Keratinocyte (primary cell): Measurements from ENCODE around the gene ABHD6.

ENCODE experiments used
- EZH2 ChIP-seq: IDR thresholded peaks from one replicate; pipeline ENCODE4 v1.6.1; 2012; ENCODE audit warnings: inconsistent platforms, mild to moderate bottlenecking, low read length, moderate library complexity
- TF ChIP-seq, protein P1 (sequence below), 3 experiments: IDR thresholded peaks in 1 of 3; conservative IDR thresholded peaks in 1 of 3; optimal IDR thresholded peaks in 1 of 3; 2 replicates in 2 of 3; 3 replicates in 1 of 3; pipeline versions ENCODE3 to v1.5.1; 2011; ENCODE audit warnings: low read length in 3 of 3, mild to moderate bottlenecking in 3 of 3, moderate library complexity in 2 of 3, control low read depth in 1 of 3, inconsistent platforms in 1 of 3; ENCODE audit not compliant: insufficient read depth in 2 of 3; ENCODE audit errors: extremely low read depth in 1 of 3

DNA sequence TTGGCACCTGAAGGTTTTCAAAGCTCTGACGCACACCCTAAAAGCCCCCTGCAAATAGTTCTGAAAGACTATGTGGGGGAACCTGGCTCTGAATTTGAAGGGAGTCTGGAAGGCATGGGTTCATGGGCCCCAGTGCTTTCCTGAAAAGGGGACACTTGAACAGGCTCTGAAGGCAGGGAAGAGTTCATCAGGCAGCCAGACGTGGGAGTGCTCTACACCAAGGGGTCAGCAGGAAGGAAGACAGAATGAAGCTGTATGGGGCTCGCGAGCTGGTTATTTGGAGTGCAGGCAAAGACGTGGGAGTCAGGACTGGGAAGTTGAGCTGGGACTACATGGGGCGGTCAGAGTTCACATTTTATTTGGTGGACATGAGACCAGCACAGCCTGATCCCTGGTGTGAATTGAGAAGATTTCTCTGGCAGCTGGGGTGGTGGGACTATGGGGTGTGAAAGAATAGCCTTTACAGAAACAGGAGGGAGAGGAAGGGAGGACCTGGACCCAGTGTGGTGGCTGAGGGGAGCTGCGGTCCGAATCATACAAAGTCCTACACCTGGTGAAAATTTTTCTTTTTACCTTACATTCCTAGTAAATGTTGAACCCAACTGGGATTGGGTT is 12.6 kb downstream of the ABHD6 start:
- TF ChIP-seq, protein P1, sequence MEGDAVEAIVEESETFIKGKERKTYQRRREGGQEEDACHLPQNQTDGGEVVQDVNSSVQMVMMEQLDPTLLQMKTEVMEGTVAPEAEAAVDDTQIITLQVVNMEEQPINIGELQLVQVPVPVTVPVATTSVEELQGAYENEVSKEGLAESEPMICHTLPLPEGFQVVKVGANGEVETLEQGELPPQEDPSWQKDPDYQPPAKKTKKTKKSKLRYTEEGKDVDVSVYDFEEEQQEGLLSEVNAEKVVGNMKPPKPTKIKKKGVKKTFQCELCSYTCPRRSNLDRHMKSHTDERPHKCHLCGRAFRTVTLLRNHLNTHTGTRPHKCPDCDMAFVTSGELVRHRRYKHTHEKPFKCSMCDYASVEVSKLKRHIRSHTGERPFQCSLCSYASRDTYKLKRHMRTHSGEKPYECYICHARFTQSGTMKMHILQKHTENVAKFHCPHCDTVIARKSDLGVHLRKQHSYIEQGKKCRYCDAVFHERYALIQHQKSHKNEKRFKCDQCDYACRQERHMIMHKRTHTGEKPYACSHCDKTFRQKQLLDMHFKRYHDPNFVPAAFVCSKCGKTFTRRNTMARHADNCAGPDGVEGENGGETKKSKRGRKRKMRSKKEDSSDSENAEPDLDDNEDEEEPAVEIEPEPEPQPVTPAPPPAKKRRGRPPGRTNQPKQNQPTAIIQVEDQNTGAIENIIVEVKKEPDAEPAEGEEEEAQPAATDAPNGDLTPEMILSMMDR (optimal IDR thresholded peaks at IDR 0.05 in 1 of 3, IDR thresholded peaks at IDR 0.05 in 1 of 3, conservative IDR thresholded peaks at IDR 0.05 in 1 of 3; ENCODE audit: extremely low read depth in 1 of 3, insufficient read depth in 2 of 3, low read length in 3 of 3): no peak
- TF ChIP-seq EZH2: no peak
